Measurements from ENCODE around the gene LSR. TPM values are rescaled to one million over a fixed set of nuclear protein-coding genes. Genes with fewer than 3 reads are reported as not detected.

LSR gene
- total RNA-seq, 1 experiment from 2014 or later, result 211 TPM

- TF ChIP-seq SRF (IDR thresholded peaks at IDR 0.05; ENCODE audit: low read depth) (no peak), CBX3 (IDR thresholded peaks at IDR 0.05; ENCODE audit: low read depth) (no peak), EZH2phosphoT487 (IDR thresholded peaks at IDR 0.05; ENCODE audit: borderline replicate concordance) (no peak), POLR2A (IDR thresholded peaks at IDR 0.05; ENCODE audit: borderline replicate concordance, extremely low read depth, insufficient read depth, insufficient read length) (no peak), CEBPB (IDR thresholded peaks at IDR 0.05; ENCODE audit: low read depth) (no peak)
- Histone ChIP-seq H3K9me2 (ENCODE audit: insufficient read depth) (no peaks in the 10 kb centered on the region), H4K20me1 (ENCODE audit: insufficient read depth) (no peaks in the 10 kb centered on the region), H3K79me2 (ENCODE audit: insufficient read depth, low read length) (no peaks in the 10 kb centered on the region), H3K27ac (ENCODE audit: low read depth, low read length) (no peak overlapping the region), H3K27me3 (ENCODE audit: insufficient read depth, low read length) (no peaks in the 10 kb centered on the region), H3K36me3 (ENCODE audit: control insufficient read depth in 1 of 2, insufficient read depth in 2 of 2, low read length in 2 of 2) (no peaks in the 10 kb centered on the region), H3K4me1 (ENCODE audit: control insufficient read depth in 1 of 2, insufficient read depth in 2 of 2, low read length in 2 of 2) (peaks cover 0 to 7% of the 10 kb centered on the region in 2 experiments; a peak in 1 of 4 replicates), H3K9ac (ENCODE audit: low read length) (no peak overlapping the region), H3K4me3 (replicated peaks in 1 of 2; ENCODE audit: low read depth in 1 of 2, low read length in 2 of 2) (no peak overlapping the region), H3K9me3 (ENCODE audit: control insufficient read depth in 1 of 2, insufficient read depth in 1 of 2, low read depth in 1 of 2, low read length in 2 of 2) (peaks cover 0 to 6% of the 10 kb centered on the region in 2 experiments; a peak in 1 of 4 replicates), H3K4me2 (ENCODE audit: low read length) (no peak overlapping the region), H2AFZ (ENCODE audit: low read depth, low read length, poor library complexity, severe bottlenecking) (no peak overlapping the region)
- DNase-seq (ENCODE audit: low read depth, low spot score) (no peak), ATAC-seq (no peak)
- POLR2A ChIA-PET, result no interaction called here
- CTCF ChIA-PET, result no interaction called here
- RAD21 ChIA-PET (ENCODE audit: low non-redundant PET in 1 of 2, low total read pairs in 2 of 2, uncharacterized antibody in 2 of 2, unreplicated experiment in 2 of 2), result no interaction called here
- intact Hi-C loops (cut with micrococcal nuclease), result no loop called here
- no TSS peak for BruUV-seq (replicated peaks)
Observed at GRCh38 chr19:35293808-35294207, 45.0 kb downstream of the LSR start.

- no peak for DNase-seq (ENCODE audit: low read depth, low spot score)
- Histone ChIP-seq H3K4me1 (ENCODE audit: control insufficient read depth in 1 of 2, insufficient read depth in 2 of 2, low read length in 2 of 2) (peaks cover 0 to 7% of the 10 kb centered on the region in 2 experiments; a peak in 1 of 4 replicates), H3K9me3 (ENCODE audit: control insufficient read depth in 1 of 2, insufficient read depth in 1 of 2, low read depth in 1 of 2, low read length in 2 of 2) (peaks cover 0 to 6% of the 10 kb centered on the region in 2 experiments; a peak in 1 of 4 replicates), H3K27me3 (ENCODE audit: insufficient read depth, low read length) (no peaks in the 10 kb centered on the region), H4K20me1 (ENCODE audit: insufficient read depth) (no peaks in the 10 kb centered on the region), H3K9ac (ENCODE audit: low read length) (no peak overlapping the region), H3K36me3 (ENCODE audit: control insufficient read depth in 1 of 2, insufficient read depth in 2 of 2, low read length in 2 of 2) (no peaks in the 10 kb centered on the region), H2AFZ (ENCODE audit: low read depth, low read length, poor library complexity, severe bottlenecking) (no peak overlapping the region), H3K27ac (ENCODE audit: low read depth, low read length) (no peak overlapping the region), H3K4me2 (ENCODE audit: low read length) (no peak overlapping the region), H3K9me2 (ENCODE audit: insufficient read depth) (no peaks in the 10 kb centered on the region), H3K4me3 (replicated peaks in 1 of 2; ENCODE audit: low read depth in 1 of 2, low read length in 2 of 2) (no peak overlapping the region), H3K79me2 (ENCODE audit: insufficient read depth, low read length) (no peaks in the 10 kb centered on the region)
- ChIA-PET RAD21 (ENCODE audit: low non-redundant PET in 1 of 2, low total read pairs in 2 of 2, uncharacterized antibody in 2 of 2, unreplicated experiment in 2 of 2) (no interaction called here), POLR2A (no interaction called here), CTCF (no interaction called here)
- no TSS peak for BruUV-seq (replicated peaks)
- intact Hi-C loops (cut with micrococcal nuclease), result no loop called here
- ATAC-seq, result no peak
- TF ChIP-seq FOSL1 (IDR thresholded peaks at IDR 0.05; ENCODE audit: low read depth), result no peak
- TF ChIP-seq SIN3A (IDR thresholded peaks at IDR 0.05; ENCODE audit: low read depth), result no peak
- TF ChIP-seq CEBPB (IDR thresholded peaks at IDR 0.05; ENCODE audit: low read depth), result no peak
- TF ChIP-seq RAD21 (IDR thresholded peaks at IDR 0.05; ENCODE audit: low read depth), result no peak
- TF ChIP-seq POLR2A (IDR thresholded peaks at IDR 0.05; ENCODE audit: borderline replicate concordance, extremely low read depth, insufficient read depth, insufficient read length), result no peak
- no peak for TF ChIP-seq EZH2phosphoT487 (IDR thresholded peaks at IDR 0.05; ENCODE audit: borderline replicate concordance)
- no peak for TF ChIP-seq ZBTB33 (IDR thresholded peaks at IDR 0.05; ENCODE audit: extremely low read depth, insufficient replicate concordance, low read length)
- no peak for TF ChIP-seq ATF3 (IDR thresholded peaks at IDR 0.05)
- TF ChIP-seq ZNF274 (IDR thresholded peaks at IDR 0.05; ENCODE audit: low read depth, low read length), result no peak
Observed at GRCh38 chr19:35294328-35294727, 45.5 kb downstream of the LSR start.
